ENCODE data around the gene PAM16. TPM values are rescaled to one million over a fixed set of nuclear protein-coding genes. Genes with fewer than 3 reads are reported as not detected.
"Not testable (repeated sequence)": the region's sequence is repeated elsewhere in the genome, so short reads cannot be mapped to it uniquely, and the experiment has no call there.

PAM16 gene
- total RNA-seq = 10 to 100 TPM; 23.6 to 25.5 TPM
- polyA plus RNA-seq = 10 to 100 TPM; 41.7 to 65.2 TPM
- long read RNA-seq, donor 1, partial matches to known transcripts = 1 of 28 reads
- long read RNA-seq, donor 1, other reads (novel, unspliced or antisense) = 20 of 28 reads
- long read RNA-seq, donor 2, partial matches to known transcripts = 0 of 6 reads
- long read RNA-seq, donor 2, other reads (novel, unspliced or antisense) = 5 of 6 reads

DNA sequence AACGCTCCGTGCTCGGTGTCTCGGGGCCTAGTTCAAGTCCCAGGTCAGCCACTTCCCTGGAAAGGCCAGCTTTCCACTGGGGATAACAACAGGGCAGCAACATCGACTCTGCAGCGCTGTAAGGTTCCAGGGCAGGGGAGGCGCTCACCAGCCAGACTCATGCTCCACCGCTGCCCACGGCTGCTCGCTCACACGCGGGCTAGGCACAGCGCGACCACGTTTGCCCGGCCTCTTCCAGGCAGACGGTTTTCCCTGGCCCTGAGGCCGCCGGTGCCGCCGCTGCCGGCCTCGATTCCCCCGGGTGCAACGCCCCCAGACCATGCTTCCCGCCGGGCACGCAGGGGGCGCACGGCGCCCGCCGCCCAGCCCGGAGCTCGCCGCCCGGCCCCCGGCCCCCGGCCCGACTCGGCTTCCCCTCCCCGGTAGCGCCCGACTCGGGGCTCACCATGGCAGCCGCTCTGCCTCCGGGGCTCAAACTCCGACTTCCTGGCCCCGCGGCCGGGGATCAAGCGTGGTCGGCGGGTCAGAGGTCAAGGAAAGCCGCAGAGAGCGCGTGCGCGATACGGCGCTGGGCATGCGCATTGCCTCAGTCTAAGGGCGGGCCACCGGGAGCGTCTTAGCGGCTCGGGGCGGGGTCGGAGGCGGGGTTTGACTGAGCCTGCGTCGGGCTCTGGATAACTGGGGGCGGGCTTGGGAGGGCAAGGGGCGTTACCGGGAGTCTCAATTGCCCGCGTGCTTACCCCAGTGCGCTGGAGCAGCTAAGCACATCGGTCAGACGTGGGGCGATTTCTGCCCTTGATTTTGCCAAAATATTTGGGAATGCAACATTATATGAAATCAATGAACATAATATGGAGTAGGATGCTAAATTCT is at the start of gene PAM16:
PAM16 (minus strand) TSS at position 535 of the 873 bp plus-strand sequence; CDS start at position 448, 87 bp downstream.
- ATAC-seq (ENCODE audit: low FRiP score) (peak; percentile 96), DNase-seq (peak; percentile 98 to 100)
- no peaks in the 10 kb centered on the region for H3K4me1 ChIP-seq (ENCODE audit: control insufficient read depth in 1 of 2, insufficient read depth in 2 of 2, low read length in 2 of 2)
- intact Hi-C loops (cut with DNase I) = no loop called here
- 1% methylated on average over 74 to 81 of the region's 81 CpGs for WGBS, 2 donors
- no peaks in the 10 kb centered on the region for H3K36me3 ChIP-seq (ENCODE audit: control insufficient read depth in 1 of 2, insufficient read depth in 2 of 2, low read length in 1 of 2)
- no peaks in the 10 kb centered on the region for H3K27me3 ChIP-seq (ENCODE audit: control insufficient read depth in 1 of 2, insufficient read depth in 2 of 2, low read length in 1 of 2)
- peak within 1 kb of the TSS in 1 of 2 donors; percentile 34 for H3K27ac ChIP-seq (ENCODE audit: low read depth in 1 of 2, low read length in 2 of 2)
- no peaks in the 10 kb centered on the region for H3K9me3 ChIP-seq (ENCODE audit: control insufficient read depth, low read length)
- H3K4me3 ChIP-seq (ENCODE audit: low read length in 2 of 2) = peak within 1 kb of the TSS; percentile 69 to 78

DNA sequence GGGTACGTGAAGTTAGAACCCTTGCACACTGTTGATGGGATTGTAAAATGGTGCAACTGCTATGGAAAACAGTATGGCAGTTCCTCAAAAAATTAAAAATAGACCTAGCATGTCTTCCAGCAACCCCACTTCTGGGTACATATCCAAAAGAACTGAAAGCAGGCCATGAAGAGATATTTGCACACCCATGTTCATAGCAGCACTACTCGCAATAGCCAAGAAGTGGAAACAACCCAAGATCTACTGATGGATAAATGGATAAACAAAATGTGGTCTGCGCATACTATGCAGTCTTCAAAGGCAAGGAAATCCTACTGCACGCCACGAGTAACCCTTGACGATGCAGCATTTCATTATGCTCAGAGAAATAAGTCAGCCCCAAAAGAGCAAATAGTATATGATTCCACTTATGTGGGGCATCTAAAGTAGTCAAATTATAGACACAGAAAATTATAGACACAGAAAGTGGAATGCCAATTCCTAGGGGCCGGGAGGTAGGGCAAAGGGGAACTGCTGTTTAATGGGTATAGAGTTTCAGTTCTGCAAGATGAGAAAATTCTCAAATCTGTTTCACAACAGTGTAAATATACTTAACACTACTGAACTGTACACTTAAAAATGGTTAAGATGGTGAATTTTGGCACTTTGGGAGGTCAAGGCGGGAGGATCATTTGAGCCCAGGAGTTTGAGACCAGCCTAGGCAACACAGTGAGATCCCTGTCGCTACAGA is 48.0 kb upstream of the PAM16 start:
- no peak overlapping the region for H3K4me3 ChIP-seq (ENCODE audit: low read length in 2 of 2)
- WGBS, 2 donors = 65 to 69% methylated on average over 9 of the region's 9 CpGs
- H3K27ac ChIP-seq (ENCODE audit: low read depth in 1 of 2, low read length in 2 of 2) = no peak overlapping the region
- no peaks in the 10 kb centered on the region for H3K9me3 ChIP-seq (ENCODE audit: control insufficient read depth, low read length)
- H3K4me1 ChIP-seq (ENCODE audit: control insufficient read depth in 1 of 2, insufficient read depth in 2 of 2, low read length in 2 of 2) = no peaks in the 10 kb centered on the region
- no peaks in the 10 kb centered on the region for H3K27me3 ChIP-seq (ENCODE audit: control insufficient read depth in 1 of 2, insufficient read depth in 2 of 2, low read length in 1 of 2)
- DNase-seq = no peak
- intact Hi-C loops (cut with DNase I) = no loop called here
- ATAC-seq (ENCODE audit: low FRiP score) = no peak
- no peaks in the 10 kb centered on the region for H3K36me3 ChIP-seq (ENCODE audit: control insufficient read depth in 1 of 2, insufficient read depth in 2 of 2, low read length in 1 of 2)

- no peaks in the 10 kb centered on the region for H3K36me3 ChIP-seq (ENCODE audit: control insufficient read depth in 1 of 2, insufficient read depth in 2 of 2, low read length in 1 of 2)
- intact Hi-C loops (cut with DNase I) = loop anchor here in 1 of 2 donors (2.0 kb wide), 1 partner anchor 26 kb away; no protein-coding TSS in a partner anchor
Measured at GRCh38 chr16:4395055-4395726, 44.1 kb upstream of the PAM16 start.

GRCh38 chr16:4393850-4394249 is 42.7 kb upstream of the PAM16 start:
- not testable (repeated sequence) for H3K27ac ChIP-seq (ENCODE audit: low read depth in 1 of 2, low read length in 2 of 2); H3K4me1 ChIP-seq (ENCODE audit: control insufficient read depth in 1 of 2, insufficient read depth in 2 of 2, low read length in 2 of 2); H3K36me3 ChIP-seq (ENCODE audit: control insufficient read depth in 1 of 2, insufficient read depth in 2 of 2, low read length in 1 of 2); H3K4me3 ChIP-seq (ENCODE audit: low read length in 2 of 2); H3K9me3 ChIP-seq (ENCODE audit: control insufficient read depth, low read length); H3K27me3 ChIP-seq (ENCODE audit: control insufficient read depth in 1 of 2, insufficient read depth in 2 of 2, low read length in 1 of 2); ATAC-seq (ENCODE audit: low FRiP score); DNase-seq
- 95 to 98% methylated on average over 15 of the region's 15 CpGs for WGBS, 2 donors
- intact Hi-C loops (cut with DNase I) = loop anchor here in 1 of 2 donors (1.0 to 2.0 kb wide), 2 partner anchors 17 to 25 kb away; no protein-coding TSS in a partner anchor

More at GRCh38 chr16:4395055-4395726, 44.1 kb upstream of the PAM16 start:
- WGBS, 2 donors = 79 to 80% methylated on average over 9 of the region's 9 CpGs
- Histone ChIP-seq H3K4me1 (ENCODE audit: control insufficient read depth in 1 of 2, insufficient read depth in 2 of 2, low read length in 2 of 2) (no peaks in the 10 kb centered on the region), H3K9me3 (ENCODE audit: control insufficient read depth, low read length) (no peaks in the 10 kb centered on the region), H3K27ac (ENCODE audit: low read depth in 1 of 2, low read length in 2 of 2) (no peak overlapping the region), H3K27me3 (ENCODE audit: control insufficient read depth in 1 of 2, insufficient read depth in 2 of 2, low read length in 1 of 2) (no peaks in the 10 kb centered on the region), H3K4me3 (ENCODE audit: low read length in 2 of 2) (no peak overlapping the region)
- DNase-seq (no peak), ATAC-seq (ENCODE audit: low FRiP score) (no peak)

DNA sequence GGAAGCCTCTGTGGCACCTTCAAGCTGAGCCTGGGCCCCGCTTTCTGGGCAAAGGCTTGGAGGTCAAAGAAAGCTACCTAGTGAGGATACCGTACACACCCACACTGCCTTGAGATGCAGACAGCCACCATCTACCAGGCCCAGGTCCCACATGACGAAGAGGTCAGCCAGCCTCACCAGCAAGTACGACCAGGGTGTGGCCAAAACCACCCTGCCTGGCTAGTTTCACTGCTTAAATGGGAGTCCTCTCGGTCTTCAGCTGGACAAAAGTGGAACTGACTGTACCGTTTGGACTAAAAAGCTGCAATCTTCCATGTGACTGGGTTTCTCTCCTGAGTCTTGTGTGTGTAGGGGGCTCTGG is 42.1 kb upstream of the PAM16 start:
- no peaks in the 10 kb centered on the region for H3K36me3 ChIP-seq (ENCODE audit: control insufficient read depth in 1 of 2, insufficient read depth in 2 of 2, low read length in 1 of 2)
- 32 to 34% methylated on average over 6 of the region's 6 CpGs for WGBS, 2 donors
- H3K27me3 ChIP-seq (ENCODE audit: control insufficient read depth in 1 of 2, insufficient read depth in 2 of 2, low read length in 1 of 2) = no peaks in the 10 kb centered on the region
- peak overlapping the region; percentile 54 to 73 for H3K27ac ChIP-seq (ENCODE audit: low read depth in 1 of 2, low read length in 2 of 2)
- H3K4me3 ChIP-seq (ENCODE audit: low read length in 2 of 2) = no peak overlapping the region
- no peaks in the 10 kb centered on the region for H3K9me3 ChIP-seq (ENCODE audit: control insufficient read depth, low read length)
- intact Hi-C loops (cut with DNase I) = no loop called here
- H3K4me1 ChIP-seq (ENCODE audit: control insufficient read depth in 1 of 2, insufficient read depth in 2 of 2, low read length in 2 of 2) = no peaks in the 10 kb centered on the region
- peak in 1 of 2 donors; percentile 62 for DNase-seq
- ATAC-seq (ENCODE audit: low FRiP score) = no peak

GRCh38 chr16:4392382-4393239 is 41.5 kb upstream of the PAM16 start:
- ATAC-seq (ENCODE audit: low FRiP score) (no peak), DNase-seq (peak; percentile 74 to 82)
- intact Hi-C loops (cut with DNase I) = no loop called here
- H3K27me3 ChIP-seq (ENCODE audit: control insufficient read depth in 1 of 2, insufficient read depth in 2 of 2, low read length in 1 of 2) = no peaks in the 10 kb centered on the region
- no peaks in the 10 kb centered on the region for H3K9me3 ChIP-seq (ENCODE audit: control insufficient read depth, low read length)
- no peak overlapping the region for H3K4me3 ChIP-seq (ENCODE audit: low read length in 2 of 2)
- 18 to 21% methylated on average over 22 to 27 of the region's 27 CpGs for WGBS, 2 donors
- peak overlapping the region; percentile 54 to 73 for H3K27ac ChIP-seq (ENCODE audit: low read depth in 1 of 2, low read length in 2 of 2)
- peaks cover 0 to 4% of the 10 kb centered on the region in 2 donors for H3K4me1 ChIP-seq (ENCODE audit: control insufficient read depth in 1 of 2, insufficient read depth in 2 of 2, low read length in 2 of 2)
- H3K36me3 ChIP-seq (ENCODE audit: control insufficient read depth in 1 of 2, insufficient read depth in 2 of 2, low read length in 1 of 2) = no peaks in the 10 kb centered on the region

DNA sequence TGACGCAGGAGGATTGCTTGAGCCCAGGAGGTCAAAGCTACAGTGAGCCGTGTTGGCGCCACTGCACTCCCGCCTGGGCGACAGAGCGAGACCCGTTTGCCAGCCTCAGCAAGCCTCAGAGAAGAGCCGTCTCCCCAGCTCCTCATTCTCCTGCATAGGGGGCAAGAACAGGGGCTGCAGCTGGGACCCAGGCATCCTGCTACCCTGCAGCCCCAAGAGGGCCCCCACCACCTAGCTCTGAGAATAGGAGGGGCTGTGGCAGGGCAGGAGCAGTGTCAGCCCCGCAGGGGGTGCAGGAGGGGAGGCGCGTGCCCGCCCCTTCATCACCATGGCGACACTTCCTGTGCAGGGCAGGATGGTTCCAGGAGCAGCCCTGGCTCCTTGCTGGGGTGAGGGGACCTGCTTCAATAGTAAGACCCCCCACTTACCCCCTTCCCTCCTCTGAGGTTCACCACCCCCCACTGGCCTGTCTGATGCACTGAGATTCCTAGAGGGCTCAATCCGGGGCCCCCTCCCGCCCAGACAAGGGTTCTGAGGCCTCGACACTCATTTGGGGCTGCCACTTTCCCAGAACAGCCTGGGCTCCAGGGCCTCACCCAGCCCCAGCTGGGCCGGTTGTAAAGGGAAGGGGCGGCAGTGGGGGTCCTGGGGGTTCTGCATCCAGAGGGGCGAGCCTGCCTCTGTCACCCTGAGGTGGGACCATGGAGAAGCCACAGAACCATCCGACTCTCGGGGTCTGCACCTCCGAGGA is 40.7 kb upstream of the PAM16 start:
- H3K27ac ChIP-seq (ENCODE audit: low read depth in 1 of 2, low read length in 2 of 2) = peak overlapping the region; percentile 56 to 73

More for the DNA sequence above, 40.7 kb upstream of the PAM16 start:
- Histone ChIP-seq H3K27me3 (ENCODE audit: control insufficient read depth in 1 of 2, insufficient read depth in 2 of 2, low read length in 1 of 2) (no peaks in the 10 kb centered on the region), H3K4me3 (ENCODE audit: low read length in 2 of 2) (no peak overlapping the region), H3K9me3 (ENCODE audit: control insufficient read depth, low read length) (no peaks in the 10 kb centered on the region), H3K36me3 (ENCODE audit: control insufficient read depth in 1 of 2, insufficient read depth in 2 of 2, low read length in 1 of 2) (no peaks in the 10 kb centered on the region), H3K4me1 (ENCODE audit: control insufficient read depth in 1 of 2, insufficient read depth in 2 of 2, low read length in 2 of 2) (peaks cover 0 to 4% of the 10 kb centered on the region in 2 donors)
- WGBS, 2 donors = 86 to 87% methylated on average over 22 of the region's 22 CpGs
- intact Hi-C loops (cut with DNase I) = no loop called here
- ATAC-seq (ENCODE audit: low FRiP score) (no peak), DNase-seq (no peak)

Measured in aorta (tissue), 5 donors.